ENCODE results near the gene ADO. TPM values are rescaled to one million over a fixed set of nuclear protein-coding genes. Genes with fewer than 3 reads are reported as not detected.

The ADO gene
- total RNA-seq, 1 experiment from 2014 or later: 26.2 TPM

DNA sequence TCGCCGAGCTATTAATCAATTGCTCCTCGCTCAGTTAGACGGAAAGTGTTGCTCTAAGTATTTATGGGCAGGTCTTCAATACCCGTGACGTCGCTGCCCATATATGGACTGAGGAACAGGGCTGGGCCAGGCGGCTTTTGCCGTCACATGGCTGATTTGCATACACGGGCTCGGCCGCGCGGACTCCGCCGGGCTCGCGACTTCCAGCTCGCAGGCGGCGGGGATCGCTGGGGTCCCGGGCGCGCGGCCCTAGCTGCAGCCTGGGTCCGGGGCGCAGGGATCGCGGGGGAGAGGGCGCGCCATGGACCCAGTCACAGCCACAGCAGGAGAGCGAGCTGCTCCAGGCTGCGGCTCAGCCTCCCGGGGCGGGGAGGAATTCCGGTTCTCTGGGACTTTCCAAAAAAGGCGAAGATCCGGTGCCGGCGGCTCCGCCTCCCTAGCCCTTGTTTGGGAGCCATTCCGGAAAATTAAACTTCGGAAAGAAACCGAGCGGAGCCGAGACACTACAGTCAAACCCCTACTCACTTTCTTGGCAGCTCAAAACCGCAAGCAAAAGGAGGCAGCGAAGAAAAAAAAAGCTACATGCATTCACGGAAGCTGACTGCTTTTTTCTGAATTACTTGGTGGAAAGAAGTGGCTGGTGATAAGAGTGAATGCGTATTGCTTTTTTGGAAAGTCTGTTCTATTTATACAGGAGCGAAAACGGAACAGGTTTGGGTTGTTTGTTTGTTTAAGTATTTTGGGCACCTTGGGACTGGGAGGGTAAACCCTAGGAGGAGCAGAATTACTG is 12.0 kb downstream of the ADO start, which contains the start of gene EGR2:
TSS of gene EGR2 (minus strand) at position 36 of the 790 bp plus-strand sequence. CDS start 337 bp downstream, outside the sequence.
- ChIA-PET POLR2A (interaction anchor here (1.0 to 2.3 kb wide), 4 partner anchors 12 to 203 kb away, joined by 3 to 9 read pairs (median 4); partner anchors contain the start of gene ADO), RAD21 (ENCODE audit: low non-redundant PET in 1 of 2, low total read pairs in 2 of 2, uncharacterized antibody in 2 of 2, unreplicated experiment in 2 of 2) (interaction anchor here in 1 of 2 experiments (1.4 kb wide), 1 partner anchor 222 kb away, joined by 3 read pairs; no protein-coding TSS in a partner anchor), CTCF (interaction anchor here (0.6 to 3.9 kb wide), 10 partner anchors 11 to 913 kb away, joined by 3 to 71 read pairs (median 3); partner anchors contain the start of gene ADO)
- peak within 1 kb of the TSS; percentile 94 for H3K4me2 ChIP-seq (ENCODE audit: low read length)
- BruUV-seq (replicated peaks): no TSS peak
- H3K4me1 ChIP-seq (ENCODE audit: control insufficient read depth in 1 of 2, insufficient read depth in 2 of 2, low read length in 2 of 2): peaks cover 9 to 34% of the 10 kb centered on the region in 2 experiments
- TF ChIP-seq POLR2A (IDR thresholded peaks at IDR 0.05; ENCODE audit: borderline replicate concordance, extremely low read depth, insufficient read depth, insufficient read length) (peak; percentile 22), SP1 (IDR thresholded peaks at IDR 0.05; ENCODE audit: low read depth) (0 out of 2 replicates have a peak, but pooled peaks have one; percentile 20), POLR2AphosphoS5 (IDR thresholded peaks at IDR 0.05; ENCODE audit: low read depth, low read length) (peak; percentile 55), CBX3 (IDR thresholded peaks at IDR 0.05; ENCODE audit: low read depth) (no peak), SRF (IDR thresholded peaks at IDR 0.05; ENCODE audit: low read depth) (peak; percentile 100)
- no peaks in the 10 kb centered on the region for H3K27me3 ChIP-seq (ENCODE audit: insufficient read depth, low read length)
- H3K9ac ChIP-seq (ENCODE audit: low read length): peak within 1 kb of the TSS; percentile 56
- peak within 1 kb of the TSS; percentile 59 to 62 for H3K4me3 ChIP-seq (replicated peaks in 1 of 2; ENCODE audit: low read depth in 1 of 2, low read length in 2 of 2)
- H3K36me3 ChIP-seq (ENCODE audit: control insufficient read depth in 1 of 2, insufficient read depth in 2 of 2, low read length in 2 of 2): no peaks in the 10 kb centered on the region
- DNase-seq (ENCODE audit: low read depth, low spot score) (peak; percentile 89), ATAC-seq (peak; percentile 84)
- H3K79me2 ChIP-seq (ENCODE audit: insufficient read depth, low read length): no peaks in the 10 kb centered on the region
- peak within 1 kb of the TSS; percentile 96 for H2AFZ ChIP-seq (ENCODE audit: low read depth, low read length, poor library complexity, severe bottlenecking)
- no peaks in the 10 kb centered on the region for H4K20me1 ChIP-seq (ENCODE audit: insufficient read depth)
- no peaks in the 10 kb centered on the region for H3K9me3 ChIP-seq (ENCODE audit: control insufficient read depth in 1 of 2, insufficient read depth in 1 of 2, low read depth in 1 of 2, low read length in 2 of 2)
- intact Hi-C loops (cut with micrococcal nuclease): loop anchor here (1.0 to 5.0 kb wide), 6 partner anchors 224 to 896 kb away; partner anchors contain the start of gene NRBF2
- H3K27ac ChIP-seq (ENCODE audit: low read depth, low read length): peak within 1 kb of the TSS; percentile 75; the same call in 1 of the 2 replicates
- H3K9me2 ChIP-seq (ENCODE audit: insufficient read depth): no peaks in the 10 kb centered on the region

GRCh38 chr10:62817121-62817765 is 12.7 kb downstream of the ADO start:
- Histone ChIP-seq H3K79me2 (ENCODE audit: insufficient read depth, low read length) (no peaks in the 10 kb centered on the region), H2AFZ (ENCODE audit: low read depth, low read length, poor library complexity, severe bottlenecking) (peak overlapping the region; percentile 96), H3K27ac (ENCODE audit: low read depth, low read length) (peak overlapping the region; percentile 37; the same call in 1 of the 2 replicates), H3K36me3 (ENCODE audit: control insufficient read depth in 1 of 2, insufficient read depth in 2 of 2, low read length in 2 of 2) (no peaks in the 10 kb centered on the region), H3K9me3 (ENCODE audit: control insufficient read depth in 1 of 2, insufficient read depth in 1 of 2, low read depth in 1 of 2, low read length in 2 of 2) (no peaks in the 10 kb centered on the region), H3K27me3 (ENCODE audit: insufficient read depth, low read length) (no peaks in the 10 kb centered on the region), H3K9ac (ENCODE audit: low read length) (peak overlapping the region; percentile 56), H3K9me2 (ENCODE audit: insufficient read depth) (no peaks in the 10 kb centered on the region), H4K20me1 (ENCODE audit: insufficient read depth) (no peaks in the 10 kb centered on the region), H3K4me1 (ENCODE audit: control insufficient read depth in 1 of 2, insufficient read depth in 2 of 2, low read length in 2 of 2) (peaks cover 9 to 34% of the 10 kb centered on the region in 2 experiments), H3K4me2 (ENCODE audit: low read length) (peak overlapping the region; percentile 94), H3K4me3 (replicated peaks in 1 of 2; ENCODE audit: low read depth in 1 of 2, low read length in 2 of 2) (peak overlapping the region; percentile 59 to 62)
- ATAC-seq (peak; percentile 23), DNase-seq (ENCODE audit: low read depth, low spot score) (no peak)
- ChIA-PET POLR2A (interaction anchor here (0.6 to 2.3 kb wide), 5 partner anchors 13 to 901 kb away, joined by 3 to 9 read pairs (median 4); partner anchors contain the start of gene ADO), RAD21 (ENCODE audit: low non-redundant PET in 1 of 2, low total read pairs in 2 of 2, uncharacterized antibody in 2 of 2, unreplicated experiment in 2 of 2) (interaction anchor here (0.6 to 1.5 kb wide), 5 partner anchors 207 to 350 kb away, joined by 3 to 8 read pairs (median 4); no protein-coding TSS in a partner anchor), CTCF (interaction anchor here (0.6 to 3.9 kb wide), 22 partner anchors 10 to 1687 kb away, joined by 3 to 71 read pairs (median 3); partner anchors contain the start of gene ADO)
- intact Hi-C loops (cut with micrococcal nuclease): loop anchor here (1.0 to 5.0 kb wide), 6 partner anchors 225 to 895 kb away; partner anchors contain the start of gene NRBF2
- TSS peak; percentile 93 for BruUV-seq (replicated peaks)
- TF ChIP-seq POLR2AphosphoS5 (IDR thresholded peaks at IDR 0.05; ENCODE audit: low read depth, low read length) (peak; percentile 31; the same call in 1 of the 2 replicates), SP1 (IDR thresholded peaks at IDR 0.05; ENCODE audit: low read depth) (no peak), EGR1 (IDR thresholded peaks at IDR 0.05; ENCODE audit: low read depth) (peak; percentile 71)
